Transverse colon (tissue), 4 donors: ENCODE data around the gene EP400. TPM values are rescaled to one million over a fixed set of nuclear protein-coding genes. Genes with fewer than 3 reads are reported as not detected.

Experiments used
- DNase-seq: peaks from one replicate; pipeline ENCODE4 v3.0.0-alpha.2; 2019
- H3K27ac ChIP-seq, 4 donors: fragments of 200-600 bp; sonication (generic); 2 replicates each; pipeline ENCODE4 v1.5.1; 2016 to 2018; ENCODE audit warnings: inconsistent platforms in 4 of 4
- H3K27me3 ChIP-seq: fragments of 200-600 bp; sonication (generic); 2 replicates; pipeline ENCODE4 v1.5.1; 2017; ENCODE audit warnings: inconsistent platforms
- H3K36me3 ChIP-seq, 4 donors: fragments of 200-600 bp; sonication (generic); 2 replicates each; pipeline ENCODE4 v1.5.1; 2017 to 2019; ENCODE audit warnings: inconsistent platforms in 4 of 4
- H3K4me1 ChIP-seq, 4 donors: fragments of 200-600 bp; sonication (generic); 2 replicates each; pipeline ENCODE4 v1.5.1; 2017 to 2020; ENCODE audit warnings: inconsistent platforms in 4 of 4
- H3K4me3 ChIP-seq, 4 donors: fragments of 200-600 bp; sonication (generic); 1 replicate in 1 of 4; 2 replicates in 3 of 4; pipeline versions ENCODE4 v1.5.1 to v1.6.1; 2017 to 2019; ENCODE audit warnings: inconsistent platforms in 4 of 4
- H3K9me3 ChIP-seq, 2 donors: fragments of 200-600 bp; sonication (generic); 2 replicates each; pipeline ENCODE4 v1.5.1; 2017 to 2019; ENCODE audit warnings: inconsistent platforms in 2 of 2
- CTCF ChIP-seq, 5 experiments: fragments of 200-600 bp in 3 of 5; fragments of 450-650 bp in 2 of 5; sonication (generic) in 3 of 5; IDR thresholded peaks; 1 replicate in 2 of 5; 2 replicates in 3 of 5; pipeline ENCODE4 v1.5.1; 2016 to 2017; ENCODE audit warnings: antibody characterized with exemption in 5 of 5, inconsistent platforms in 3 of 5, mild to moderate bottlenecking in 2 of 5, moderate library complexity in 1 of 5
- EP300 ChIP-seq: sonication (generic); formaldehyde crosslinking; IDR thresholded peaks from one replicate; pipeline ENCODE4 v1.6.1; 2017; ENCODE audit warnings: antibody characterized with exemption, low read depth
- POLR2A ChIP-seq: fragments of 450-650 bp; IDR thresholded peaks from one replicate; pipeline ENCODE4 v1.6.1; 2016; ENCODE audit warnings: antibody characterized with exemption, mild to moderate bottlenecking, moderate library complexity
- POLR2AphosphoS5 ChIP-seq, 3 donors: sonication (generic); formaldehyde crosslinking; IDR thresholded peaks; one replicate each; pipeline ENCODE4 v1.6.1; 2016; ENCODE audit warnings: antibody characterized with exemption in 3 of 3
- WGBS, 2 donors: methylation state at CpG; one replicate each; pipeline ENCODE4 v1.1.5; 2018; ENCODE audit warnings: low coverage in 1 of 2; 5-methylcytosine and 5-hydroxymethylcytosine counted together
- in situ Hi-C, 4 donors: fragments of 200-750 bp; cut with MboI; loops; one replicate each; pipeline versions ENCODE4 v1.15.0 to v1.15.1; 2017; ENCODE audit warnings: low sequenced_read_pairs in 3 of 4, low pct_ligation_motif_present in 1 of 4, low pct_unique_long_range_greater_than_20kb in 1 of 4
- intact Hi-C: fragments of 100-400 bp; cut with DNase I; formaldehyde crosslinking; loops from one replicate; pipeline ENCODE4 v1.15.1; 2023; ENCODE audit warnings: low total_unique reads
- total RNA-seq, 4 donors: library from RNA; depleted of rRNA; stranded (reverse); fragments of >200 nt; gene quantifications; one replicate each; pipeline ENCODE4 v1.1.0, GENCODE V29; 2016

The EP400 gene
- total RNA-seq, 4 donors from 2014 or later, result 25.4 to 67.3 (median 37.5) TPM

- 95 to 100% methylated on average over 1 to 5 of the region's 5 CpGs for WGBS, 2 donors
These were observed 37.2 kb downstream of the EP400 start for GRCh38 chr12:131986910-131987309.

GRCh38 chr12:131987552-131987951 lies 37.8 kb downstream of the EP400 start:
- in situ Hi-C loops, result no loop called here
- no peak for DNase-seq
- 95 to 100% methylated on average over 3 to 8 of the region's 8 CpGs for WGBS, 2 donors
- H3K36me3 ChIP-seq, result peaks cover 0 to 49% (median 14%) of the 10 kb centered on the region in 4 donors
- no peaks in the 10 kb centered on the region for H3K9me3 ChIP-seq
- H3K27me3 ChIP-seq, result no peaks in the 10 kb centered on the region
- TF ChIP-seq EP300 (no peak), CTCF (IDR thresholded peaks at IDR 0.05) (no peak), POLR2A (no peak), POLR2AphosphoS5 (IDR thresholded peaks at IDR 0.05) (no peak)
- no peaks in the 10 kb centered on the region for H3K4me1 ChIP-seq
- H3K27ac ChIP-seq, result no peak overlapping the region
- intact Hi-C loops, result loop anchor here (5.0 kb wide), 1 partner anchor 385 kb away; no protein-coding TSS in a partner anchor
- no peak overlapping the region for H3K4me3 ChIP-seq

More at GRCh38 chr12:131986910-131987309, 37.2 kb downstream of the EP400 start:
- no peak overlapping the region for H3K27ac ChIP-seq
- H3K4me3 ChIP-seq, result no peak overlapping the region
- peaks cover 0 to 49% (median 14%) of the 10 kb centered on the region in 4 donors for H3K36me3 ChIP-seq
- no peaks in the 10 kb centered on the region for H3K4me1 ChIP-seq
- no peaks in the 10 kb centered on the region for H3K27me3 ChIP-seq
- in situ Hi-C loops, result no loop called here
- no peaks in the 10 kb centered on the region for H3K9me3 ChIP-seq
- intact Hi-C loops, result loop anchor here (5.0 kb wide), 1 partner anchor 385 kb away; no protein-coding TSS in a partner anchor
- no peak for TF ChIP-seq CTCF (IDR thresholded peaks at IDR 0.05)
- TF ChIP-seq POLR2A, result no peak
- TF ChIP-seq EP300, result no peak
- TF ChIP-seq POLR2AphosphoS5 (IDR thresholded peaks at IDR 0.05), result no peak
- DNase-seq, result no peak

GRCh38 chr12:131988054-131988796 lies 38.5 kb downstream of the EP400 start:
- Histone ChIP-seq H3K36me3 (peaks cover 0 to 54% (median 15%) of the 10 kb centered on the region in 4 donors), H3K27me3 (no peaks in the 10 kb centered on the region), H3K9me3 (no peaks in the 10 kb centered on the region), H3K4me3 (no peak overlapping the region), H3K27ac (no peak overlapping the region), H3K4me1 (no peaks in the 10 kb centered on the region)
- DNase-seq, result no peak
- in situ Hi-C loops, result no loop called here
- WGBS, 2 donors, result 93 to 97% methylated on average over 6 to 7 of the region's 8 CpGs
- intact Hi-C loops, result loop anchor here (5.0 kb wide), 1 partner anchor 386 kb away; no protein-coding TSS in a partner anchor
- no peak for TF ChIP-seq POLR2A
- no peak for TF ChIP-seq CTCF (IDR thresholded peaks at IDR 0.05)
- TF ChIP-seq EP300, result no peak
- TF ChIP-seq POLR2AphosphoS5 (IDR thresholded peaks at IDR 0.05), result no peak

GRCh38 chr12:131989021-131989420 lies 39.3 kb downstream of the EP400 start:
- 97 to 100% methylated on average over 1 to 12 of the region's 12 CpGs for WGBS, 2 donors
- peaks cover 0 to 58% (median 15%) of the 10 kb centered on the region in 4 donors for H3K36me3 ChIP-seq
- no peak for DNase-seq
- intact Hi-C loops, result loop anchor here (5.0 kb wide), 1 partner anchor 387 kb away; no protein-coding TSS in a partner anchor
- H3K9me3 ChIP-seq, result no peaks in the 10 kb centered on the region
- TF ChIP-seq POLR2AphosphoS5 (IDR thresholded peaks at IDR 0.05) (no peak), CTCF (IDR thresholded peaks at IDR 0.05) (no peak), EP300 (no peak)
- H3K27me3 ChIP-seq, result no peaks in the 10 kb centered on the region
- H3K4me3 ChIP-seq, result no peak overlapping the region
- H3K27ac ChIP-seq, result no peak overlapping the region
- no peaks in the 10 kb centered on the region for H3K4me1 ChIP-seq
- in situ Hi-C loops, result no loop called here
